Activated CD4-positive, alpha-beta T cell treated with anti-CD3 and anti-CD28 coated beads, Interleukin-2, amount 10 ng/mL, durations not matched to agents 24 days and 14 days (primary cell): ENCODE results near the gene ACR. TPM values are rescaled to one million over a fixed set of nuclear protein-coding genes. Genes with fewer than 3 reads are reported as not detected.

Experiments used
- DNase-seq: peaks from one replicate; pipeline ENCODE4 v3.0.0; 2022
- H3K27ac Mint-ChIP-seq: one replicate; pipeline ENCODE4 v1.8.0; 2022; ENCODE audit warnings: mild to moderate bottlenecking, mixed read lengths
- H3K27me3 Mint-ChIP-seq: one replicate; pipeline ENCODE4 v1.8.0; 2022; ENCODE audit warnings: mixed read lengths
- H3K36me3 Mint-ChIP-seq: one replicate; pipeline ENCODE4 v1.8.0; 2022; ENCODE audit warnings: low read depth, mild to moderate bottlenecking, mixed read lengths
- H3K4me1 Mint-ChIP-seq: one replicate; pipeline ENCODE4 v1.8.0; 2021; ENCODE audit warnings: mixed read lengths
- H3K4me3 Mint-ChIP-seq: one replicate; pipeline ENCODE4 v1.8.0; 2022; ENCODE audit warnings: mild to moderate bottlenecking, moderate library complexity, mixed read lengths
- H3K9me3 Mint-ChIP-seq: one replicate; pipeline ENCODE4 v1.8.0; 2021; ENCODE audit warnings: mixed read lengths
- intact Hi-C: fragments of 100-400 bp; cut with micrococcal nuclease; formaldehyde crosslinking; loops from one replicate; pipeline ENCODE4 v1.15.1; 2023
- total RNA-seq: library from RNA; stranded (reverse); gene quantifications from 2 replicates; pipeline ENCODE4 v1.2.3, GENCODE V29; 2022

The ACR gene
- total RNA-seq, 1 donor from 2014 or later, result not detected

GRCh38 chr22:50706481-50707125 is 31.4 kb upstream of the ACR start:
- H3K27ac Mint-ChIP-seq, result no peak overlapping the region
- H3K9me3 Mint-ChIP-seq, result no peaks in the 10 kb centered on the region
- intact Hi-C loops, result no loop called here
- no peak for DNase-seq
- peaks cover 11% of the 10 kb centered on the region for H3K4me1 Mint-ChIP-seq
- no peak overlapping the region for H3K4me3 Mint-ChIP-seq
- H3K27me3 Mint-ChIP-seq, result peaks cover 2% of the 10 kb centered on the region
- H3K36me3 Mint-ChIP-seq, result no peaks in the 10 kb centered on the region

GRCh38 chr22:50708474-50708873 is 29.5 kb upstream of the ACR start:
- H3K4me3 Mint-ChIP-seq, result no peak overlapping the region
- no peaks in the 10 kb centered on the region for H3K4me1 Mint-ChIP-seq
- H3K9me3 Mint-ChIP-seq, result no peaks in the 10 kb centered on the region
- no peak overlapping the region for H3K27ac Mint-ChIP-seq
- H3K36me3 Mint-ChIP-seq, result no peaks in the 10 kb centered on the region
- H3K27me3 Mint-ChIP-seq, result peaks cover 2% of the 10 kb centered on the region
- no peak for DNase-seq
- intact Hi-C loops, result no loop called here

GRCh38 chr22:50708996-50709395 is 29.0 kb upstream of the ACR start:
- DNase-seq, result no peak
- H3K27ac Mint-ChIP-seq, result no peak overlapping the region
- H3K4me1 Mint-ChIP-seq, result no peaks in the 10 kb centered on the region
- H3K4me3 Mint-ChIP-seq, result no peak overlapping the region
- no peaks in the 10 kb centered on the region for H3K36me3 Mint-ChIP-seq
- peaks cover 2% of the 10 kb centered on the region for H3K27me3 Mint-ChIP-seq
- no peaks in the 10 kb centered on the region for H3K9me3 Mint-ChIP-seq
- intact Hi-C loops, result no loop called here

GRCh38 chr22:50710221-50710620 is 27.8 kb upstream of the ACR start:
- Mint-ChIP-seq H3K27me3 (peaks cover 2% of the 10 kb centered on the region), H3K4me3 (no peak overlapping the region), H3K27ac (no peak overlapping the region), H3K36me3 (no peaks in the 10 kb centered on the region), H3K9me3 (no peaks in the 10 kb centered on the region), H3K4me1 (no peaks in the 10 kb centered on the region)
- DNase-seq, result no peak
- intact Hi-C loops, result no loop called here

DNA sequence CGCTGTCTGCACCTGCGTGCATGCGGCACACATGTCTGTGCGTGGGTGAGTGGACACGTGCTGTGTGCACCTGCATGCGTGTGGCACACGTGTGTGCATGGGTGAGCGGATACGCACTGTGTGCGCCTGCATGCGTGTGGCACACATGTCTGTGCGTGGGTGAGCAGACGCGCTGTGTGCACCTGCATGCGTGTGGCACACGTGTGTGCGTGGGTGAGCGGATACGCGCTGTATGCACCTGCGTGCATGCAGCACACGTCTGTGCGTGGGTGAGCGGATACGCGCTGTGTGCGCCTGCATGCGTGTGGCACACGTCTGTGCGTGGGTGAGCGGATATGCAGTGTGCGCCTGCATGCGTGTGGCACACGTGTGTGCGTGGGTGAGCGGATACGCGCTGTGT is 27.1 kb upstream of the ACR start:
- Mint-ChIP-seq H3K9me3 (no peaks in the 10 kb centered on the region), H3K4me1 (no peaks in the 10 kb centered on the region), H3K27me3 (peaks cover 2% of the 10 kb centered on the region), H3K36me3 (no peaks in the 10 kb centered on the region), H3K4me3 (no peak overlapping the region), H3K27ac (no peak overlapping the region)
- no peak for DNase-seq
- intact Hi-C loops, result no loop called here

GRCh38 chr22:50711446-50712340 is 26.3 kb upstream of the ACR start:
- Mint-ChIP-seq H3K4me1 (no peaks in the 10 kb centered on the region), H3K9me3 (no peaks in the 10 kb centered on the region), H3K4me3 (no peak overlapping the region), H3K27ac (no peak overlapping the region), H3K36me3 (no peaks in the 10 kb centered on the region), H3K27me3 (peaks cover 2% of the 10 kb centered on the region)
- DNase-seq, result no peak
- intact Hi-C loops, result no loop called here

GRCh38 chr22:50712341-50713007 is 25.5 kb upstream of the ACR start:
- Mint-ChIP-seq H3K36me3 (no peaks in the 10 kb centered on the region), H3K4me1 (no peaks in the 10 kb centered on the region), H3K27ac (no peak overlapping the region), H3K9me3 (no peaks in the 10 kb centered on the region), H3K27me3 (peaks cover 2% of the 10 kb centered on the region), H3K4me3 (no peak overlapping the region)
- intact Hi-C loops, result no loop called here
- no peak for DNase-seq

GRCh38 chr22:50713008-50713385 is 25.0 kb upstream of the ACR start:
- Mint-ChIP-seq H3K9me3 (no peaks in the 10 kb centered on the region), H3K4me1 (no peaks in the 10 kb centered on the region), H3K27ac (no peak overlapping the region), H3K4me3 (no peak overlapping the region), H3K27me3 (peaks cover 2% of the 10 kb centered on the region), H3K36me3 (no peaks in the 10 kb centered on the region)
- intact Hi-C loops, result no loop called here
- DNase-seq, result no peak

- Mint-ChIP-seq H3K4me1 (no peaks in the 10 kb centered on the region), H3K27ac (no peak overlapping the region), H3K4me3 (no peak overlapping the region), H3K36me3 (no peaks in the 10 kb centered on the region), H3K27me3 (peaks cover 2% of the 10 kb centered on the region), H3K9me3 (no peaks in the 10 kb centered on the region)
- no peak for DNase-seq
- intact Hi-C loops, result no loop called here
Measured at GRCh38 chr22:50713571-50714056, 24.4 kb upstream of the ACR start.

- no peaks in the 10 kb centered on the region for H3K4me1 Mint-ChIP-seq
- intact Hi-C loops, result no loop called here
- no peak overlapping the region for H3K4me3 Mint-ChIP-seq
- no peaks in the 10 kb centered on the region for H3K27me3 Mint-ChIP-seq
- no peak for DNase-seq
- no peaks in the 10 kb centered on the region for H3K9me3 Mint-ChIP-seq
- H3K36me3 Mint-ChIP-seq, result no peaks in the 10 kb centered on the region
- no peak overlapping the region for H3K27ac Mint-ChIP-seq
Measured at GRCh38 chr22:50714150-50714549, 23.9 kb upstream of the ACR start.

- no peaks in the 10 kb centered on the region for H3K27me3 Mint-ChIP-seq
- intact Hi-C loops, result no loop called here
- DNase-seq, result no peak
- H3K27ac Mint-ChIP-seq, result no peak overlapping the region
- H3K4me3 Mint-ChIP-seq, result no peak overlapping the region
- H3K9me3 Mint-ChIP-seq, result no peaks in the 10 kb centered on the region
- H3K4me1 Mint-ChIP-seq, result no peaks in the 10 kb centered on the region
- no peaks in the 10 kb centered on the region for H3K36me3 Mint-ChIP-seq
Measured at GRCh38 chr22:50714631-50715179, 23.3 kb upstream of the ACR start.

- no peaks in the 10 kb centered on the region for H3K36me3 Mint-ChIP-seq
- H3K27me3 Mint-ChIP-seq, result no peaks in the 10 kb centered on the region
- intact Hi-C loops, result no loop called here
- no peaks in the 10 kb centered on the region for H3K9me3 Mint-ChIP-seq
- DNase-seq, result no peak
- H3K4me3 Mint-ChIP-seq, result no peak overlapping the region
- H3K4me1 Mint-ChIP-seq, result no peaks in the 10 kb centered on the region
- no peak overlapping the region for H3K27ac Mint-ChIP-seq
Measured at GRCh38 chr22:50715250-50715649, 22.8 kb upstream of the ACR start.

- Mint-ChIP-seq H3K27ac (no peak overlapping the region), H3K9me3 (no peaks in the 10 kb centered on the region), H3K36me3 (no peaks in the 10 kb centered on the region), H3K4me3 (no peak overlapping the region), H3K27me3 (no peaks in the 10 kb centered on the region), H3K4me1 (no peaks in the 10 kb centered on the region)
- DNase-seq, result no peak
- intact Hi-C loops, result no loop called here
Measured at GRCh38 chr22:50715776-50716175, 22.2 kb upstream of the ACR start.
